Hepatocyte (in vitro differentiated cells): ENCODE measurements around the gene DHFR.

Experiments used
- CTCF ChIP-seq: fragments of 200-600 bp; sonication (generic); IDR thresholded peaks from 2 replicates; pipeline ENCODE4 v1.5.1; 2016; ENCODE audit warnings: antibody characterized with exemption, mild to moderate bottlenecking; ENCODE audit not compliant: poor library complexity
- EZH2 ChIP-seq: fragments of 200-600 bp; sonication (generic); IDR thresholded peaks from 2 replicates; pipeline ENCODE4 v1.6.1; 2016; ENCODE audit warnings: antibody characterized with exemption, mild to moderate bottlenecking, borderline replicate concordance
- EZH2phosphoT487 ChIP-seq: fragments of 200-600 bp; sonication (generic); IDR thresholded peaks from one replicate; pipeline ENCODE4 v1.6.1; 2018; ENCODE audit warnings: antibody characterized with exemption, mild to moderate bottlenecking, low read depth, moderate library complexity; ENCODE audit not compliant: unreplicated experiment, severe bottlenecking

GRCh38 chr5:80597500-80597899, 57.3 kb downstream of the DHFR start:
- TF ChIP-seq CTCF = no peak
- no peak for TF ChIP-seq EZH2
- no peak for TF ChIP-seq EZH2phosphoT487
